ENCODE results near the gene NIP7. TPM values are rescaled to one million over a fixed set of nuclear protein-coding genes. Genes with fewer than 3 reads are reported as not detected.

NIP7 gene
- total and polyA plus RNA-seq, 9 of the 15 experiments (the other 6 are each of a cell fraction or from before 2014, with no cell fraction given), result 28.9 to 85.5 (median 72.5) TPM

DNA sequence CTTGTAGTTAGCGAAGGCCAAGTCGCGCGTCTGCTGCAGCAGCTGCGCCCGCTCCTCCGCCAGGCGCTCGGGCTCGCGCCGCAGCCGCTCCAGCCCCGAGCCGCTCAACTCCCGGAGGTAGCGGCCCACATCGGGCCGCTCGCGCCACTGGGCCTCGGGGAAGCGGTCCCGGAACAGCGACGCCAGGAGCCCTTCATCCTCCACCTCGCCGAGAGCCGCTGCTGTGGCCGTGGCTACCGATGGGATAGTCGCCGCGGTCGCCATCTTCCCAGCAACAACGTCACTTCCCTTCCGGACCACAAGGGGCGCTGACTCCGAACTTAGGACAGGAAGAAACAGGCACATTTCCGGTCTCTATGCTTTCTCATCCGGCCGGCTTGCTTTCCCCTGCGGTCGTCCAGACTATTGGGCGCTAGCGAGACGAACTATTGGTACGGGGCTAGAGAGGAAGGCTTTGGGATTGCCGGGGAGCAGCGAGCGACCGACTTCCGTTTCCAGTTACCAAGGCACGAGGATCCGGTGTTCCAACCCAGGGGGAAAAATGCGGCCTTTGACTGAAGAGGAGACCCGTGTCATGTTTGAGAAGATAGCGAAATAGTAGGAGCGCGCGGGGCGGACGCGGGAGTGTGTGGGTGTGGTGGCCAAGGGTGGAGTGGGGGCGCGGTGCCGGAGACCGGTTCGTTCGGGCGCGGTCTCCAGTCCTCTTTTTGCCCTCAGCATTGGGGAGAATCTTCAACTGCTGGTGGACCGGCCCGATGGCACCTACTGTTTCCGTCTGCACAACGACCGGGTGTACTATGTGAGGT, at the start of gene NIP7, which contains the start of gene COG8 (continued):
- TF ChIP-seq VEZF1 (CRISPR knock-in tag; IDR thresholded peaks at IDR 0.05) (peak; percentile 37; the same call in 1 of the 2 replicates), GTF2E2 (tag; IDR thresholded peaks at IDR 0.05) (peak; percentile 96), TCF7 (IDR thresholded peaks at IDR 0.05; ENCODE audit: borderline replicate concordance) (no peak), NCOR1 (IDR thresholded peaks at IDR 0.05) (peak; percentile 39; the same call in 1 of the 2 replicates), POLR2B (IDR thresholded peaks at IDR 0.05; ENCODE audit: low read depth, partially characterized antibody) (peak; percentile 89), ZNF512 (tag; IDR thresholded peaks at IDR 0.05) (no peak), CCAR2 (IDR thresholded peaks at IDR 0.05; ENCODE audit: low read depth, low read length) (no peak), JUNB (CRISPR knock-in tag; conservative IDR thresholded peaks at IDR 0.05) (no peak), PURB (CRISPR knock-in tag; IDR thresholded peaks at IDR 0.05; ENCODE audit: low read depth) (no peak), HLTF (IDR thresholded peaks at IDR 0.05) (peak; percentile 25; the same call in 1 of the 2 replicates), TEAD4 (IDR thresholded peaks at IDR 0.05; ENCODE audit: low read length) (no peak), TEAD4 (CRISPR knock-in tag; IDR thresholded peaks at IDR 0.05; ENCODE audit: borderline replicate concordance) (no peak), HDAC3 (IDR thresholded peaks at IDR 0.05; ENCODE audit: borderline replicate concordance, partially characterized antibody) (no peak), ZNF644 (tag; IDR thresholded peaks at IDR 0.05; ENCODE audit: low read depth) (no peak; the same call in 1 of the 2 replicates), ZNF551 (CRISPR knock-in tag; IDR thresholded peaks at IDR 0.05) (no peak), ZNF354B (CRISPR knock-in tag; IDR thresholded peaks at IDR 0.05) (no peak), ZEB2 (IDR thresholded peaks at IDR 0.05) (no peak; the same call in 1 of the 2 replicates), YBX1 (IDR thresholded peaks at IDR 0.05) (no peak)
- TF ChIP-seq, protein P1, sequence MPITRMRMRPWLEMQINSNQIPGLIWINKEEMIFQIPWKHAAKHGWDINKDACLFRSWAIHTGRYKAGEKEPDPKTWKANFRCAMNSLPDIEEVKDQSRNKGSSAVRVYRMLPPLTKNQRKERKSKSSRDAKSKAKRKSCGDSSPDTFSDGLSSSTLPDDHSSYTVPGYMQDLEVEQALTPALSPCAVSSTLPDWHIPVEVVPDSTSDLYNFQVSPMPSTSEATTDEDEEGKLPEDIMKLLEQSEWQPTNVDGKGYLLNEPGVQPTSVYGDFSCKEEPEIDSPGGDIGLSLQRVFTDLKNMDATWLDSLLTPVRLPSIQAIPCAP (CRISPR knock-in tag; IDR thresholded peaks at IDR 0.05; ENCODE audit: borderline replicate concordance), result no peak
- TF ChIP-seq, protein P2, sequence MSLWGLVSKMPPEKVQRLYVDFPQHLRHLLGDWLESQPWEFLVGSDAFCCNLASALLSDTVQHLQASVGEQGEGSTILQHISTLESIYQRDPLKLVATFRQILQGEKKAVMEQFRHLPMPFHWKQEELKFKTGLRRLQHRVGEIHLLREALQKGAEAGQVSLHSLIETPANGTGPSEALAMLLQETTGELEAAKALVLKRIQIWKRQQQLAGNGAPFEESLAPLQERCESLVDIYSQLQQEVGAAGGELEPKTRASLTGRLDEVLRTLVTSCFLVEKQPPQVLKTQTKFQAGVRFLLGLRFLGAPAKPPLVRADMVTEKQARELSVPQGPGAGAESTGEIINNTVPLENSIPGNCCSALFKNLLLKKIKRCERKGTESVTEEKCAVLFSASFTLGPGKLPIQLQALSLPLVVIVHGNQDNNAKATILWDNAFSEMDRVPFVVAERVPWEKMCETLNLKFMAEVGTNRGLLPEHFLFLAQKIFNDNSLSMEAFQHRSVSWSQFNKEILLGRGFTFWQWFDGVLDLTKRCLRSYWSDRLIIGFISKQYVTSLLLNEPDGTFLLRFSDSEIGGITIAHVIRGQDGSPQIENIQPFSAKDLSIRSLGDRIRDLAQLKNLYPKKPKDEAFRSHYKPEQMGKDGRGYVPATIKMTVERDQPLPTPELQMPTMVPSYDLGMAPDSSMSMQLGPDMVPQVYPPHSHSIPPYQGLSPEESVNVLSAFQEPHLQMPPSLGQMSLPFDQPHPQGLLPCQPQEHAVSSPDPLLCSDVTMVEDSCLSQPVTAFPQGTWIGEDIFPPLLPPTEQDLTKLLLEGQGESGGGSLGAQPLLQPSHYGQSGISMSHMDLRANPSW (CRISPR knock-in tag; IDR thresholded peaks at IDR 0.05), result peak; percentile 77
- TF ChIP-seq, protein P3, sequence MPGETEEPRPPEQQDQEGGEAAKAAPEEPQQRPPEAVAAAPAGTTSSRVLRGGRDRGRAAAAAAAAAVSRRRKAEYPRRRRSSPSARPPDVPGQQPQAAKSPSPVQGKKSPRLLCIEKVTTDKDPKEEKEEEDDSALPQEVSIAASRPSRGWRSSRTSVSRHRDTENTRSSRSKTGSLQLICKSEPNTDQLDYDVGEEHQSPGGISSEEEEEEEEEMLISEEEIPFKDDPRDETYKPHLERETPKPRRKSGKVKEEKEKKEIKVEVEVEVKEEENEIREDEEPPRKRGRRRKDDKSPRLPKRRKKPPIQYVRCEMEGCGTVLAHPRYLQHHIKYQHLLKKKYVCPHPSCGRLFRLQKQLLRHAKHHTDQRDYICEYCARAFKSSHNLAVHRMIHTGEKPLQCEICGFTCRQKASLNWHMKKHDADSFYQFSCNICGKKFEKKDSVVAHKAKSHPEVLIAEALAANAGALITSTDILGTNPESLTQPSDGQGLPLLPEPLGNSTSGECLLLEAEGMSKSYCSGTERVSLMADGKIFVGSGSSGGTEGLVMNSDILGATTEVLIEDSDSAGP (CRISPR knock-in tag; IDR thresholded peaks at IDR 0.05), result peak; percentile 68; the same call in 1 of the 2 replicates

Measured in K562 (cell line).